Measurements from ENCODE around the gene TAF3.

Gene TAF3

GRCh38 chr10:8061274-8062211 is 243.2 kb downstream of the TAF3 start:
- no peak for DNase-seq

- DNase-seq: no peak
These were observed 245.0 kb downstream of the TAF3 start for GRCh38 chr10:8063128-8063908.

- no peak for DNase-seq
These were observed 245.6 kb downstream of the TAF3 start for GRCh38 chr10:8063935-8064334.

GRCh38 chr10:8064436-8064835 is 246.1 kb downstream of the TAF3 start:
- DNase-seq: no peak

GRCh38 chr10:8065651-8066050 is 247.3 kb downstream of the TAF3 start:
- DNase-seq: peak in 1 of 2 experiments; percentile 5

GRCh38 chr10:8066124-8066523 is 247.8 kb downstream of the TAF3 start:
- DNase-seq: no peak

All from SW 1271 (cell line).